Endothelial cell of umbilical vein (primary cell): ENCODE data around the gene NODAL. TPM values are rescaled to one million over a fixed set of nuclear protein-coding genes. Genes with fewer than 3 reads are reported as not detected.

Experiments used
- BruUV-seq: library from RNA; stranded (reverse); fragments of 400-500 nt; replicated peaks from 2 replicates; lab custom pipeline; 2021; lab: Mats Ljungman, UMichigan
- CTCF ChIA-PET: fragments of 300-600, 350-600 bp; sonication (Branson Sonifier 250); formaldehyde crosslinking; loops from one replicate; lab custom pipeline; 2021; ENCODE audit warnings: antibody characterized with exemption, inconsistent platforms; lab: Charles Lee
- POLR2A ChIA-PET: fragments of 300-600, 350-600 bp; sonication (Branson Sonifier 250); formaldehyde crosslinking; loops from one replicate; lab custom pipeline; 2021; ENCODE audit warnings: antibody characterized with exemption, inconsistent platforms; lab: Charles Lee
- DNase-seq: peaks from one replicate; pipeline ENCODE4 v3.0.0-alpha.2; 2011; ENCODE audit warnings: low read depth, low spot score
- FAIRE-seq: peaks from 2 replicates; lab custom pipeline; 2011; peaks lifted over from hg19 to GRCh38; lab: Jason Lieb, UNC
- H2AFZ ChIP-seq: 2 replicates; pipeline ENCODE4 v1.6.0; 2012; ENCODE audit warnings: low read depth, low read length, control low read depth, inconsistent platforms
- H3K27ac ChIP-seq: 2 replicates; pipeline ENCODE4 v1.5.1; 2011; ENCODE audit warnings: low read depth, mild to moderate bottlenecking, control low read depth, low read length, moderate library complexity; ENCODE audit not compliant: insufficient read depth
- H3K27me3 ChIP-seq, 2 experiments: 2 replicates each; pipeline versions ENCODE4 v1.6.0 to v1.6.1; 2011; ENCODE audit warnings: low read length in 2 of 2, mixed read lengths in 1 of 2; ENCODE audit not compliant: control insufficient read depth in 2 of 2, insufficient read depth in 2 of 2
- H3K36me3 ChIP-seq, 2 experiments: 2 replicates in 1 of 2; 3 replicates in 1 of 2; pipeline ENCODE4 v1.5.1; 2011; ENCODE audit warnings: low read length in 2 of 2, mild to moderate bottlenecking in 1 of 2, moderate library complexity in 1 of 2; ENCODE audit not compliant: control insufficient read depth in 2 of 2, insufficient read depth in 2 of 2; ENCODE audit errors: extremely low read depth in 1 of 2
- H3K4me1 ChIP-seq: 3 replicates; pipeline ENCODE4 v1.5.1; 2011; ENCODE audit warnings: mild to moderate bottlenecking, low read length; ENCODE audit not compliant: control insufficient read depth, insufficient read depth; ENCODE audit errors: extremely low read depth
- H3K4me2 ChIP-seq: 2 replicates; pipeline ENCODE4 v1.6.1; 2011; ENCODE audit warnings: low read length, control low read depth, mixed read lengths; ENCODE audit not compliant: insufficient read depth
- H3K4me3 ChIP-seq, 3 experiments: fragments of 200-600 bp in 1 of 3; sonication (generic), shearing (Covaris generic) in 1 of 3; replicated peaks in 1 of 3; 2 replicates each; pipeline ENCODE4 v1.5.1; 2011 to 2016; ENCODE audit warnings: control low read depth in 3 of 3, low read length in 3 of 3, mild to moderate bottlenecking in 2 of 3, inconsistent platforms in 1 of 3, low read depth in 1 of 3, moderate library complexity in 1 of 3; ENCODE audit not compliant: insufficient read depth in 1 of 3
- H3K79me2 ChIP-seq: 2 replicates; pipeline ENCODE4 v1.6.0; 2012; ENCODE audit warnings: low read length, inconsistent platforms; ENCODE audit not compliant: control insufficient read depth, insufficient read depth
- H3K9ac ChIP-seq: replicated peaks from 2 replicates; pipeline ENCODE3; 2011; ENCODE audit warnings: low read length, control low read depth; ENCODE audit not compliant: insufficient read depth; ENCODE audit errors: extremely low read depth
- H3K9me1 ChIP-seq: replicated peaks from 3 replicates; pipeline ENCODE4 v1.6.0; 2011; ENCODE audit warnings: mild to moderate bottlenecking, low read length; ENCODE audit not compliant: control insufficient read depth, insufficient read depth; ENCODE audit errors: extremely low read depth
- H3K9me3 ChIP-seq: replicated peaks from 2 replicates; pipeline ENCODE4 v1.5.1; 2012; ENCODE audit warnings: low read length, inconsistent platforms; ENCODE audit not compliant: control insufficient read depth, insufficient read depth
- H4K20me1 ChIP-seq: replicated peaks from 2 replicates; pipeline ENCODE3; 2011; ENCODE audit warnings: mild to moderate bottlenecking, low read length; ENCODE audit not compliant: control insufficient read depth, insufficient read depth; ENCODE audit errors: extremely low read depth
- EZH2 ChIP-seq: IDR thresholded peaks from 2 replicates; pipeline ENCODE4 v1.6.1; 2012; ENCODE audit warnings: borderline replicate concordance, low read depth, mild to moderate bottlenecking, moderate library complexity, low read length, inconsistent platforms; ENCODE audit not compliant: severe bottlenecking
- FOS ChIP-seq: IDR thresholded peaks from 2 replicates; pipeline ENCODE4 v1.6.1; 2011; ENCODE audit warnings: mild to moderate bottlenecking, low read length, moderate library complexity, borderline replicate concordance; ENCODE audit not compliant: insufficient read depth
- GATA2 ChIP-seq: IDR thresholded peaks from 2 replicates; pipeline ENCODE4 v1.7.0; 2011; ENCODE audit warnings: low read depth, mild to moderate bottlenecking, moderate library complexity, mixed read lengths, low read length; ENCODE audit not compliant: insufficient read length, insufficient read depth
- JUN ChIP-seq: IDR thresholded peaks from 2 replicates; pipeline ENCODE4 v1.6.1; 2011; ENCODE audit warnings: borderline replicate concordance, low read depth; ENCODE audit not compliant: insufficient read length, insufficient read depth
- MAX ChIP-seq: IDR thresholded peaks from 2 replicates; pipeline ENCODE4 v1.6.1; 2011; ENCODE audit not compliant: insufficient read depth, insufficient read length
- MYC ChIP-seq: IDR thresholded peaks from one replicate; pipeline ENCODE4 v1.6.1; 2011; ENCODE audit warnings: mild to moderate bottlenecking, low read depth, low read length
- POLR2A ChIP-seq: IDR thresholded peaks from 2 replicates; pipeline ENCODE4 v1.6.1; 2012; ENCODE audit warnings: low read depth, mild to moderate bottlenecking, control low read depth, low read length
- POLR2AphosphoS5 ChIP-seq: IDR thresholded peaks from 2 replicates; pipeline ENCODE4 v1.6.1; 2012; ENCODE audit warnings: low read depth, mild to moderate bottlenecking, control low read depth, low read length, moderate library complexity; ENCODE audit not compliant: insufficient read depth
- dilution Hi-C: fragments of 300-500 bp; cut with MboI; formaldehyde crosslinking; loops from one replicate; pipeline ENCODE4 v1.15.0; 2019; ENCODE audit warnings: low sequenced_read_pairs; ENCODE audit not compliant: extremely low pct_ligation_motif_present
- intact Hi-C: fragments of 100-400 bp; cut with micrococcal nuclease; formaldehyde crosslinking; loops from one replicate; pipeline ENCODE4 v1.10.0; 2022
- polyA plus RNA-seq, 4 experiments: library from polyadenylated mRNA; depleted of rRNA in 3 of 4; stranded (reverse) in 3 of 4; unstranded in 1 of 4; fragments of >200 nt; gene quantifications; 2 replicates each; pipeline versions ENCODE4 v1.2.1 to v1.2.3, GENCODE V29; 2011 to 2012; ENCODE audit warnings: missing spikeins in 1 of 4
- total RNA-seq: library from RNA; stranded (reverse); gene quantifications from 2 replicates; pipeline ENCODE4 v1.2.3, GENCODE V29; 2021
- TF ChIP-seq, protein P1 (sequence below), 2 donors: IDR thresholded peaks; 1 replicate in 1 of 2; 2 replicates in 1 of 2; pipeline ENCODE4 v1.5.1; 2011; ENCODE audit warnings: low read length in 2 of 2, mild to moderate bottlenecking in 2 of 2, moderate library complexity in 2 of 2, control low read depth in 1 of 2, inconsistent platforms in 1 of 2, low read depth in 1 of 2; ENCODE audit not compliant: insufficient read depth in 1 of 2; ENCODE audit errors: extremely low read depth in 1 of 2

NODAL gene
- total and polyA plus RNA-seq, 2 donors (not counting 3 experiments of a cell fraction or from before 2014, with no cell fraction given): not detected

DNA sequence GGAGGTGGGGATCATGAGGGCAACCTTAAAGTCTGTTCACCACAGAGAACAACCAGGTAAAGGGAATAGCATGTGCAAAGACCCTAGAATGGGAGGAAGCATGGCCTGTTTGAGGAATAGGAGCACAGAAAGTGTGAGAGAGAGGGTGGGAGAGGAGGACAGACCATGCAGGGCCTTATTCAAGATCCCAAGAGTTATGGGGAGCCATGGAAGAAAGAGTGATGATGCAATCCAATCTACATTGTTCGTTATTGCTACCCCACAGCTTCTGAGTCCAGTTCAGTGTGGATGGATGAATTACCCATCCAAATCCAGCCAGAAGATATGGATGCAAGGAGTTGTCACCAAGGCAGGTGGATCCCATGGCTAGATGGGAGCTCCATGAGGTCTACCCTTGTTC, 45.3 kb downstream of the NODAL start:
- no peaks in the 10 kb centered on the region for H3K9me3 ChIP-seq
- no peaks in the 10 kb centered on the region for H3K4me1 ChIP-seq
- DNase-seq (no peak), FAIRE-seq (no peak)
- no TSS peak for BruUV-seq
- intact Hi-C loops: no loop called here
- H3K79me2 ChIP-seq: no peaks in the 10 kb centered on the region
- peaks cover 10 to 13% of the 10 kb centered on the region in 2 experiments for H3K27me3 ChIP-seq
- no peak overlapping the region for H3K4me3 ChIP-seq
- no peak overlapping the region for H3K4me2 ChIP-seq
- dilution Hi-C loops: no loop called here
- H3K9ac ChIP-seq: no peak overlapping the region
- H2AFZ ChIP-seq: no peak overlapping the region
- no peaks in the 10 kb centered on the region for H3K9me1 ChIP-seq
- H3K36me3 ChIP-seq: no peaks in the 10 kb centered on the region
- TF ChIP-seq FOS: no peak
- no peak for TF ChIP-seq MAX
- TF ChIP-seq POLR2AphosphoS5: no peak
- no peak for TF ChIP-seq EZH2
- TF ChIP-seq, protein P1, sequence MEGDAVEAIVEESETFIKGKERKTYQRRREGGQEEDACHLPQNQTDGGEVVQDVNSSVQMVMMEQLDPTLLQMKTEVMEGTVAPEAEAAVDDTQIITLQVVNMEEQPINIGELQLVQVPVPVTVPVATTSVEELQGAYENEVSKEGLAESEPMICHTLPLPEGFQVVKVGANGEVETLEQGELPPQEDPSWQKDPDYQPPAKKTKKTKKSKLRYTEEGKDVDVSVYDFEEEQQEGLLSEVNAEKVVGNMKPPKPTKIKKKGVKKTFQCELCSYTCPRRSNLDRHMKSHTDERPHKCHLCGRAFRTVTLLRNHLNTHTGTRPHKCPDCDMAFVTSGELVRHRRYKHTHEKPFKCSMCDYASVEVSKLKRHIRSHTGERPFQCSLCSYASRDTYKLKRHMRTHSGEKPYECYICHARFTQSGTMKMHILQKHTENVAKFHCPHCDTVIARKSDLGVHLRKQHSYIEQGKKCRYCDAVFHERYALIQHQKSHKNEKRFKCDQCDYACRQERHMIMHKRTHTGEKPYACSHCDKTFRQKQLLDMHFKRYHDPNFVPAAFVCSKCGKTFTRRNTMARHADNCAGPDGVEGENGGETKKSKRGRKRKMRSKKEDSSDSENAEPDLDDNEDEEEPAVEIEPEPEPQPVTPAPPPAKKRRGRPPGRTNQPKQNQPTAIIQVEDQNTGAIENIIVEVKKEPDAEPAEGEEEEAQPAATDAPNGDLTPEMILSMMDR (IDR thresholded peaks at IDR 0.05; ENCODE audit: extremely low read depth in 1 of 2, insufficient read depth in 1 of 2, low read depth in 1 of 2, low read length in 2 of 2): no peak
- TF ChIP-seq MYC: no peak
- no peak for TF ChIP-seq GATA2
- TF ChIP-seq POLR2A: no peak
- no peak for TF ChIP-seq JUN
- no peak overlapping the region for H3K27ac ChIP-seq
- ChIA-PET POLR2A (no interaction called here), CTCF (interaction anchor here (2.1 kb wide), 1 partner anchor 9 kb away, joined by 8 read pairs; no protein-coding TSS in a partner anchor)
- no peaks in the 10 kb centered on the region for H4K20me1 ChIP-seq
